H1 (cell line): ENCODE measurements around the gene ZNF317. TPM values are rescaled to one million over a fixed set of nuclear protein-coding genes. Genes with fewer than 3 reads are reported as not detected.

Experiments
- CTCF ChIA-PET: fragments of 300-600 bp; sonication (Branson Sonifier 250); formaldehyde crosslinking; loops from one replicate; lab custom pipeline; 2021; ENCODE audit not compliant: partially characterized antibody; lab: Charles Lee
- POLR2A ChIA-PET: fragments of 300-600 bp; sonication (Branson Sonifier 250); formaldehyde crosslinking; loops from one replicate; lab custom pipeline; 2021; ENCODE audit warnings: inconsistent platforms; ENCODE audit not compliant: partially characterized antibody; lab: Charles Lee
- DNase-seq, 2 experiments: peaks; one replicate each; pipeline versions ENCODE4 v3.0.0 to v3.0.0-alpha.2; 2010 to 2022; ENCODE audit warnings: low spot score in 2 of 2, low read depth in 1 of 2, mixed read lengths in 1 of 2
- FAIRE-seq: peaks from 2 replicates; lab custom pipeline; 2011; peaks lifted over from hg19 to GRCh38; lab: Jason Lieb, UNC
- H2AFZ ChIP-seq: 2 replicates; pipeline ENCODE4 v1.8.1; 2012; ENCODE audit warnings: low read length, inconsistent platforms
- H2AK5ac ChIP-seq: 2 replicates; pipeline ENCODE4 v1.6.1; 2013; ENCODE audit warnings: low read depth, low read length
- H2BK120ac ChIP-seq: replicated peaks from 2 replicates; pipeline ENCODE3; 2013; ENCODE audit warnings: low read depth, low read length, inconsistent platforms
- H2BK12ac ChIP-seq: 2 replicates; pipeline ENCODE4 v1.6.1; 2013; ENCODE audit warnings: low read depth, low read length
- H2BK15ac ChIP-seq: 2 replicates; pipeline ENCODE4 v1.6.1; 2013; ENCODE audit warnings: low read length
- H2BK20ac ChIP-seq: 2 replicates; pipeline ENCODE4 v1.6.1; 2013; ENCODE audit warnings: low read length
- H2BK5ac ChIP-seq: 2 replicates; pipeline ENCODE4 v1.6.1; 2013; ENCODE audit warnings: low read depth, low read length
- H3K14ac ChIP-seq: 2 replicates; pipeline ENCODE4 v1.6.1; 2013; ENCODE audit warnings: inconsistent platforms; ENCODE audit not compliant: insufficient read length
- H3K18ac ChIP-seq: 2 replicates; pipeline ENCODE4 v1.6.1; 2013; ENCODE audit warnings: low read length; ENCODE audit errors: extremely low read depth
- H3K23ac ChIP-seq: 2 replicates; pipeline ENCODE4 v1.6.1; 2013; ENCODE audit warnings: inconsistent platforms; ENCODE audit not compliant: insufficient read length
- H3K23me2 ChIP-seq: 2 replicates; pipeline ENCODE4 v1.6.1; 2013; ENCODE audit warnings: low read depth, low read length
- H3K27ac ChIP-seq: 2 replicates; pipeline ENCODE4 v1.6.1; 2011; ENCODE audit warnings: low read depth, low read length, inconsistent platforms
- H3K27me3 ChIP-seq, 4 experiments: replicated peaks in 1 of 4; 1 replicate in 1 of 4; 2 replicates in 3 of 4; pipeline versions ENCODE4 v1.6.1 to v1.8.1; 2011 to 2013; ENCODE audit warnings: low read length in 3 of 4, mild to moderate bottlenecking in 3 of 4, inconsistent platforms in 2 of 4, mixed read lengths in 2 of 4, moderate library complexity in 1 of 4; ENCODE audit not compliant: control insufficient read depth in 3 of 4, insufficient read depth in 3 of 4; ENCODE audit errors: extremely low read depth in 1 of 4
- H3K36me3 ChIP-seq, 4 experiments: 2 replicates each; pipeline versions ENCODE4 v1.6.1 to v1.8.1; 2011 to 2013; ENCODE audit warnings: mild to moderate bottlenecking in 4 of 4, low read length in 3 of 4, moderate library complexity in 2 of 4, control low read depth in 1 of 4, inconsistent platforms in 1 of 4; ENCODE audit not compliant: insufficient read depth in 4 of 4, control insufficient read depth in 2 of 4
- H3K4ac ChIP-seq: replicated peaks from 2 replicates; pipeline ENCODE3; 2013; ENCODE audit warnings: low read length, low read depth, mixed read lengths, inconsistent platforms; ENCODE audit not compliant: insufficient read length
- H3K4me1 ChIP-seq, 4 experiments: replicated peaks in 1 of 4; 1 replicate in 1 of 4; 2 replicates in 3 of 4; pipeline versions ENCODE4 v1.6.1 to v1.8.1; 2011 to 2013; ENCODE audit warnings: low read length in 3 of 4, inconsistent platforms in 2 of 4, mixed read lengths in 1 of 4; ENCODE audit not compliant: insufficient read depth in 4 of 4, control insufficient read depth in 3 of 4
- H3K4me2 ChIP-seq, 2 experiments: 2 replicates each; pipeline versions ENCODE4 v1.6.1 to v1.8.1; 2011 to 2013; ENCODE audit warnings: low read depth in 2 of 2, low read length in 2 of 2, control low read depth in 1 of 2, inconsistent platforms in 1 of 2, mild to moderate bottlenecking in 1 of 2; ENCODE audit not compliant: insufficient read depth in 1 of 2
- H3K4me3 ChIP-seq, 4 experiments: fragments of 200-600, 300-600 bp in 1 of 4; sonication (generic), shearing (Covaris generic), sonication (Bioruptor Twin) in 1 of 4; 2 replicates each; pipeline versions ENCODE4 v1.5.1 to v1.8.1; 2011 to 2016; ENCODE audit warnings: low read length in 4 of 4, low read depth in 3 of 4, control low read depth in 2 of 4, inconsistent platforms in 2 of 4, mild to moderate bottlenecking in 2 of 4, mixed read lengths in 1 of 4, moderate library complexity in 1 of 4; ENCODE audit not compliant: insufficient read depth in 2 of 4; ENCODE audit errors: extremely low read depth in 1 of 4
- H3K56ac ChIP-seq: replicated peaks from 2 replicates; pipeline ENCODE3; 2013; ENCODE audit warnings: low read depth, mild to moderate bottlenecking, mixed read lengths, low read length, inconsistent platforms; ENCODE audit not compliant: insufficient read length
- H3K79me1 ChIP-seq: 2 replicates; pipeline ENCODE4 v1.6.1; 2013; ENCODE audit warnings: low read depth, low read length, control low read depth
- H3K79me2 ChIP-seq, 2 experiments: 2 replicates each; pipeline versions ENCODE4 v1.6.1 to v1.8.1; 2012 to 2013; ENCODE audit warnings: low read length in 2 of 2, mild to moderate bottlenecking in 2 of 2, inconsistent platforms in 1 of 2; ENCODE audit not compliant: insufficient read depth in 2 of 2, control insufficient read depth in 1 of 2
- H3K9ac ChIP-seq, 4 experiments: replicated peaks in 1 of 4; 1 replicate in 1 of 4; 2 replicates in 3 of 4; pipeline versions ENCODE4 v1.6.1 to v1.8.1; 2011 to 2013; ENCODE audit warnings: low read depth in 3 of 4, low read length in 3 of 4, control low read depth in 2 of 4, mild to moderate bottlenecking in 2 of 4, moderate library complexity in 2 of 4, inconsistent platforms in 1 of 4; ENCODE audit errors: extremely low read depth in 1 of 4
- H3K9me3 ChIP-seq, 2 experiments: 2 replicates each; pipeline versions ENCODE4 v1.6.1 to v1.8.1; 2012 to 2013; ENCODE audit warnings: mild to moderate bottlenecking in 2 of 2, moderate library complexity in 2 of 2, control low read depth in 1 of 2, inconsistent platforms in 1 of 2, low read depth in 1 of 2, low read length in 1 of 2, mixed read lengths in 1 of 2; ENCODE audit not compliant: insufficient read depth in 2 of 2
- H4K20me1 ChIP-seq, 2 experiments: replicated peaks in 1 of 2; 2 replicates each; pipeline versions ENCODE3 to v1.8.1; 2011 to 2013; ENCODE audit warnings: inconsistent platforms in 2 of 2, low read length in 2 of 2, mild to moderate bottlenecking in 1 of 2; ENCODE audit not compliant: insufficient read depth in 2 of 2, control insufficient read depth in 1 of 2
- H4K5ac ChIP-seq: 2 replicates; pipeline ENCODE4 v1.6.1; 2013; ENCODE audit warnings: low read length, low read depth, mixed read lengths, inconsistent platforms; ENCODE audit not compliant: insufficient read length
- H4K8ac ChIP-seq: 2 replicates; pipeline ENCODE4 v1.8.0; 2013; ENCODE audit warnings: mild to moderate bottlenecking, moderate library complexity, low read length, inconsistent platforms; ENCODE audit not compliant: insufficient read depth; ENCODE audit errors: extremely low read depth
- H4K91ac ChIP-seq: replicated peaks from 2 replicates; pipeline ENCODE3; 2013; ENCODE audit warnings: low read length, mixed read lengths, inconsistent platforms; ENCODE audit not compliant: insufficient read length
- CEBPB ChIP-seq: IDR thresholded peaks from 2 replicates; pipeline ENCODE4 v1.6.1; 2012; ENCODE audit warnings: low read depth, low read length
- FOSL1 ChIP-seq: IDR thresholded peaks from 2 replicates; pipeline ENCODE4 v1.6.1; 2011; ENCODE audit warnings: mild to moderate bottlenecking, low read depth, low read length, moderate library complexity; ENCODE audit not compliant: insufficient read depth
- RFX5 ChIP-seq: IDR thresholded peaks from 2 replicates; pipeline ENCODE4 v1.6.1; 2011; ENCODE audit warnings: low read depth, low read length, improper control_type of control experiment, borderline replicate concordance
- TCF12 ChIP-seq: IDR thresholded peaks from 2 replicates; pipeline ENCODE4 v1.6.1; 2011; ENCODE audit warnings: low read depth, mild to moderate bottlenecking, low read length
- USF2 ChIP-seq: IDR thresholded peaks from 2 replicates; pipeline ENCODE4 v1.6.1; 2011; ENCODE audit warnings: low read length, improper control_type of control experiment
- WGBS, 2 experiments: shearing (Covaris generic) in 1 of 2; methylation state at CpG; one replicate each; pipeline versions ENCODE4 v1.1.6 to v1.1.7; 2013 to 2015; ENCODE audit warnings: low lambda C conversion rate in 2 of 2, mixed read lengths in 2 of 2, inconsistent platforms in 1 of 2, low coverage in 1 of 2, missing lambda C conversion rate in 1 of 2; ENCODE audit not compliant: insufficient replicate concordance in 2 of 2, insufficient coverage in 1 of 2, insufficient read length in 1 of 2; ENCODE audit errors: extremely low coverage in 1 of 2, missing lambda C conversion rate in 1 of 2; 5-methylcytosine and 5-hydroxymethylcytosine counted together
- polyA plus RNA-seq, 7 experiments: library from polyadenylated mRNA; depleted of rRNA in 3 of 7; stranded (reverse) in 5 of 7; unstranded in 2 of 7; fragments of >200 nt in 5 of 7; fragments of 200-250 nt in 2 of 7; gene quantifications; 1 replicate in 5 of 7; 2 replicates in 1 of 7; 4 replicates in 1 of 7; pipeline versions ENCODE4 v1.2.1 to v1.2.3, GENCODE V29; 2011 to 2013; ENCODE audit warnings: missing spikeins in 2 of 7, mixed read lengths in 2 of 7
- total RNA-seq: library from RNA; stranded (reverse); fragmentation: NEBNext Ultra II Directional; extraction: Animal tissue kit (Norgen Biotek cat#: 25700); gene quantifications from 2 replicates; pipeline ENCODE4 v1.2.1, GENCODE V29; 2021

The ZNF317 gene
- total and polyA plus RNA-seq, 2 of the 8 experiments (the other 6 are each of a cell fraction or from before 2014, with no cell fraction given) = 22.6 to 41.5 TPM

- Histone ChIP-seq H3K23ac (no peak within 1 kb of the TSS), H2BK12ac (no peak within 1 kb of the TSS), H3K4me2 (no peak within 1 kb of the TSS), H3K4me3 (no peak within 1 kb of the TSS), H3K14ac (no peak within 1 kb of the TSS), H3K9me3 (peaks cover 22 to 31% of the 10 kb centered on the region in 2 experiments), H3K23me2 (no peaks in the 10 kb centered on the region), H3K18ac (no peak within 1 kb of the TSS), H4K5ac (no peak within 1 kb of the TSS), H2AK5ac (no peak within 1 kb of the TSS), H2BK120ac (no peak within 1 kb of the TSS), H3K79me1 (no peaks in the 10 kb centered on the region), H3K27ac (no peak within 1 kb of the TSS), H2BK20ac (no peak within 1 kb of the TSS), H3K27me3 (no peaks in the 10 kb centered on the region), H3K56ac (no peak within 1 kb of the TSS), H2BK15ac (no peak within 1 kb of the TSS), H3K4ac (no peak within 1 kb of the TSS), H2BK5ac (no peak within 1 kb of the TSS), H3K79me2 (no peaks in the 10 kb centered on the region), H3K9ac (no peak within 1 kb of the TSS), H3K36me3 (no peaks in the 10 kb centered on the region), H4K91ac (no peak within 1 kb of the TSS), H3K4me1 (no peaks in the 10 kb centered on the region), H4K8ac (no peak within 1 kb of the TSS), H2AFZ (no peak within 1 kb of the TSS), H4K20me1 (no peaks in the 10 kb centered on the region)
- 93% methylated on average over 2 of the region's 2 CpGs; no CpG with 5 or more reads in 1 of the 2 experiments for WGBS, 2 experiments
- TF ChIP-seq TCF12 (no peak), USF2 (no peak), FOSL1 (no peak), CEBPB (no peak), RFX5 (no peak)
- CTCF ChIA-PET = no interaction called here
- POLR2A ChIA-PET = no interaction called here
- DNase-seq = no peak
- no peak for FAIRE-seq
Measured at GRCh38 chr19:9115307-9115813, 24.8 kb upstream of the ZNF317 start, which contains the start of gene OR7G1. Gene OR7G1 (minus strand): TSS chr19:9115763. CDS start chr19:9115763, 0 bp downstream.
